SK-N-SH (cell line): ENCODE measurements around the gene RUVBL1.

Experiments used
- EP300 ChIP-seq, 2 experiments: IDR thresholded peaks; 2 replicates each; pipeline versions ENCODE4 v1.4.0 to v1.6.1; 2012; ENCODE audit warnings: borderline replicate concordance in 1 of 2, low read depth in 1 of 2, low read length in 1 of 2
- FOXJ3 ChIP-seq: sonication (generic); formaldehyde crosslinking; IDR thresholded peaks from 2 replicates; pipeline ENCODE4 v1.5.1; 2020; ENCODE audit warnings: mild to moderate bottlenecking, missing genetic modification reagents
- JUND ChIP-seq: IDR thresholded peaks from 2 replicates; pipeline ENCODE4 v1.4.0; 2012
- MXI1 ChIP-seq: IDR thresholded peaks from 2 replicates; pipeline ENCODE4 v1.6.1; 2012; ENCODE audit warnings: mild to moderate bottlenecking, low read depth, low read length, improper control_type of control experiment
- POLR2AphosphoS5 ChIP-seq: IDR thresholded peaks from 2 replicates; pipeline ENCODE4 v1.6.1; 2012; ENCODE audit warnings: low read depth, low read length
- TF ChIP-seq, protein P1 (sequence below): IDR thresholded peaks from 2 replicates; pipeline ENCODE4 v1.4.0; 2012; ENCODE audit warnings: low read depth, borderline replicate concordance
- TF ChIP-seq, protein P2 (sequence below): fragments of 200-600 bp; sonication (generic); IDR thresholded peaks from 2 replicates; pipeline ENCODE4 v1.6.1; 2017; ENCODE audit warnings: antibody characterized with exemption, mild to moderate bottlenecking, moderate library complexity

DNA sequence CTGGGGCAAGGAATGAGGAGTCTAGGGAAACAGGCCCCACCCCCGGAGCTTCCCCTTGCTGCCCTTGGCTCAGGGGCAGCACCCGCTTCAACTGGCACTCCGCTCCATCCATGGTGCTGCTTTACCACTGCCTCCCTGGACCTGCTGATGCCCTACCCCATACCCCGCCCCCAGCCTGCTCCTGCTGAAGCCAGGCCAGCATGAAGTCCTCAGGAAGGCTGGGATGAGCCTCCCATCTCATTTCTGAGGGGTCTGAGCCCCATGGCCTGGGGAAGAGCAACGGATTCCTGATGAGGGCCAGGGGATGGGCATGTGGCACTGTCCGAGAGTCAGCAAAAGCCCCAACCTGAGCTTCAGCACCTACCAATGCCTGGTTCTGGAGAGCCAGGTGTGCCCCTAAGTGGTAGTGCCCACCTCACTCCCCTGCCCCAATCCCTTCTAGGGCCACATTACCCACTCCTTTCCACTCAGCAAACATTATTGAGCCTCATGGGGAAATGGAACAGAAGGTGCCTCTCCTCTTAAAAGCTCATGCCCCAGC, 50.4 kb downstream of the RUVBL1 start:
- no peak for TF ChIP-seq MXI1
- TF ChIP-seq EP300 (IDR thresholded peaks at IDR 0.05; ENCODE audit: borderline replicate concordance in 1 of 2, low read depth in 1 of 2, low read length in 1 of 2) = no peak
- no peak; the same call in 1 of the 2 replicates for TF ChIP-seq POLR2AphosphoS5
- no peak for TF ChIP-seq JUND
- TF ChIP-seq, protein P1, sequence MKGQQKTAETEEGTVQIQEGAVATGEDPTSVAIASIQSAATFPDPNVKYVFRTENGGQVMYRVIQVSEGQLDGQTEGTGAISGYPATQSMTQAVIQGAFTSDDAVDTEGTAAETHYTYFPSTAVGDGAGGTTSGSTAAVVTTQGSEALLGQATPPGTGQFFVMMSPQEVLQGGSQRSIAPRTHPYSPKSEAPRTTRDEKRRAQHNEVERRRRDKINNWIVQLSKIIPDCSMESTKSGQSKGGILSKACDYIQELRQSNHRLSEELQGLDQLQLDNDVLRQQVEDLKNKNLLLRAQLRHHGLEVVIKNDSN = no peak
- TF ChIP-seq, protein P2, sequence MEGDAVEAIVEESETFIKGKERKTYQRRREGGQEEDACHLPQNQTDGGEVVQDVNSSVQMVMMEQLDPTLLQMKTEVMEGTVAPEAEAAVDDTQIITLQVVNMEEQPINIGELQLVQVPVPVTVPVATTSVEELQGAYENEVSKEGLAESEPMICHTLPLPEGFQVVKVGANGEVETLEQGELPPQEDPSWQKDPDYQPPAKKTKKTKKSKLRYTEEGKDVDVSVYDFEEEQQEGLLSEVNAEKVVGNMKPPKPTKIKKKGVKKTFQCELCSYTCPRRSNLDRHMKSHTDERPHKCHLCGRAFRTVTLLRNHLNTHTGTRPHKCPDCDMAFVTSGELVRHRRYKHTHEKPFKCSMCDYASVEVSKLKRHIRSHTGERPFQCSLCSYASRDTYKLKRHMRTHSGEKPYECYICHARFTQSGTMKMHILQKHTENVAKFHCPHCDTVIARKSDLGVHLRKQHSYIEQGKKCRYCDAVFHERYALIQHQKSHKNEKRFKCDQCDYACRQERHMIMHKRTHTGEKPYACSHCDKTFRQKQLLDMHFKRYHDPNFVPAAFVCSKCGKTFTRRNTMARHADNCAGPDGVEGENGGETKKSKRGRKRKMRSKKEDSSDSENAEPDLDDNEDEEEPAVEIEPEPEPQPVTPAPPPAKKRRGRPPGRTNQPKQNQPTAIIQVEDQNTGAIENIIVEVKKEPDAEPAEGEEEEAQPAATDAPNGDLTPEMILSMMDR = no peak
- TF ChIP-seq FOXJ3 (CRISPR knock-in tag) = no peak
